GM21390 (cell line): Measurements from ENCODE around the gene PLAC1.

Experiments
- ATAC-seq: cut with Tn5 transposase; IDR thresholded peaks from one replicate; pipeline ENCODE4 v1.9.1; 2021; ENCODE audit not compliant: unreplicated experiment

PLAC1 gene

GRCh38 chrX:134670134-134670924 is 12.1 kb upstream of the PLAC1 start:
- no peak for ATAC-seq

GRCh38 chrX:134669378-134670098 is 11.3 kb upstream of the PLAC1 start:
- ATAC-seq = no peak

- ATAC-seq = no peak
These were observed 5.9 kb upstream of the PLAC1 start for GRCh38 chrX:134664202-134664601.

- ATAC-seq = no peak
These were observed 3.0 kb upstream of the PLAC1 start for GRCh38 chrX:134661295-134661694.

- no peak for ATAC-seq
These were observed 2.4 kb upstream of the PLAC1 start for GRCh38 chrX:134660627-134661026.

- no peak for ATAC-seq
These were observed 1.5 kb upstream of the PLAC1 start for GRCh38 chrX:134659761-134660160.

GRCh38 chrX:134658760-134659023 is 421 bp upstream of the PLAC1 start:
- no peak for ATAC-seq

GRCh38 chrX:134654398-134655012 is 3.8 kb downstream of the PLAC1 start:
- ATAC-seq = no peak

GRCh38 chrX:134653835-134654234 is 4.4 kb downstream of the PLAC1 start:
- ATAC-seq = no peak

- no peak for ATAC-seq
These were observed 7.6 kb downstream of the PLAC1 start for GRCh38 chrX:134650701-134651100.

GRCh38 chrX:134649770-134650169 is 8.5 kb downstream of the PLAC1 start:
- ATAC-seq = no peak

GRCh38 chrX:134647477-134647877 is 10.8 kb downstream of the PLAC1 start:
- ATAC-seq = no peak

- ATAC-seq = no peak
These were observed 11.6 kb downstream of the PLAC1 start for GRCh38 chrX:134646691-134647090.

GRCh38 chrX:134645936-134646543 is 12.2 kb downstream of the PLAC1 start:
- ATAC-seq = no peak

GRCh38 chrX:134642386-134642785 is 15.9 kb downstream of the PLAC1 start:
- ATAC-seq = no peak

- no peak for ATAC-seq
These were observed 16.9 kb downstream of the PLAC1 start for GRCh38 chrX:134641346-134641745.

- ATAC-seq = no peak
These were observed 17.4 kb downstream of the PLAC1 start for GRCh38 chrX:134640914-134641313.

- ATAC-seq = no peak
These were observed 21.4 kb downstream of the PLAC1 start for GRCh38 chrX:134636851-134637250.

- peak; percentile 81 for ATAC-seq
These were observed 23.6 kb downstream of the PLAC1 start for GRCh38 chrX:134634691-134635090.

GRCh38 chrX:134633832-134634231 is 24.4 kb downstream of the PLAC1 start:
- no peak for ATAC-seq

- ATAC-seq = no peak
These were observed 24.9 kb downstream of the PLAC1 start for GRCh38 chrX:134633394-134633793.

- ATAC-seq = no peak
These were observed 25.9 kb downstream of the PLAC1 start for GRCh38 chrX:134632355-134632754.
